HT1080 (cell line): Measurements from ENCODE around the gene PRKCA. TPM values are rescaled to one million over a fixed set of nuclear protein-coding genes. Genes with fewer than 3 reads are reported as not detected.

ENCODE experiments used
- DNase-seq: peaks from one replicate; pipeline ENCODE4 v3.0.0-alpha.2; 2015; ENCODE audit warnings: low read depth
- small RNA-seq: library from RNA; depleted of rRNA; stranded (forward); fragments of <200 nt; gene quantifications from one replicate; pipeline ENCODE3, GENCODE V24; 2014
- total RNA-seq: library from RNA; depleted of rRNA; stranded (reverse); fragments of >200 nt; shearing (Covaris generic); gene quantifications from 2 replicates; pipeline ENCODE4 v1.2.3, GENCODE V29; 2014; rRNA removed

Gene PRKCA
- total RNA-seq, 1 experiment from 2014 or later = 24.1 TPM

GRCh38 chr17:66848496-66848895 lies 546.1 kb downstream of the PRKCA start:
- no peak for DNase-seq

DNA sequence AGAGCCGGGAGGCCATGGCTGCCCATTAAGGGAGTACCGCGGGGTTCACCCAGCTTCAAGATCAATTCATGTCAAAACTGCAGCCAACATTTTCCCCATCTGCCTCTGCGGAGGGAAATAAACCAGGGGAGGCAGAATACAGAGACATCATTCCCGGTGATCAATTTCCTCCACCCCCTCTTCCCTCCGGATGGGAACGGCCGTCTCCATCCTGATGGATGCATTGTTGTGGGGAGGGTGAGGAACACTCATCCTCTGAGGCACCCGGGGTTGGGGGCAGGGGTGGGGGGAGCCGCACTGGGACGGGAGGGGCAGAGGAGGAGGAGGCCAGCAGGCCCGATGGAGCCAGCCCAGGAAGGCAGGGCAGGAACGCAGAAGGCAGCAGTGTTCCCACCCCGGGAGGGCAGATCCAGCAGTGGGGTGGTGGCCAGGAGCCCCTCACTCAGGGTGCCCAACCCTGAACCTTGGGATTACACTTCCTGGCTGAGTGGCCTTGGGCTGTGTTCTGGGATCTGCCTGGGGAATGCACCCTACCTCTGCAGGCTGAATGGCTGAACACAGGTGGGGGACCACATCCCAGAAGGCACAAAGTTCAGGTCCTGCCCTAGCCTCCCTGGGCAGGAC lies 546.7 kb downstream of the PRKCA start:
- no peak for DNase-seq

DNA sequence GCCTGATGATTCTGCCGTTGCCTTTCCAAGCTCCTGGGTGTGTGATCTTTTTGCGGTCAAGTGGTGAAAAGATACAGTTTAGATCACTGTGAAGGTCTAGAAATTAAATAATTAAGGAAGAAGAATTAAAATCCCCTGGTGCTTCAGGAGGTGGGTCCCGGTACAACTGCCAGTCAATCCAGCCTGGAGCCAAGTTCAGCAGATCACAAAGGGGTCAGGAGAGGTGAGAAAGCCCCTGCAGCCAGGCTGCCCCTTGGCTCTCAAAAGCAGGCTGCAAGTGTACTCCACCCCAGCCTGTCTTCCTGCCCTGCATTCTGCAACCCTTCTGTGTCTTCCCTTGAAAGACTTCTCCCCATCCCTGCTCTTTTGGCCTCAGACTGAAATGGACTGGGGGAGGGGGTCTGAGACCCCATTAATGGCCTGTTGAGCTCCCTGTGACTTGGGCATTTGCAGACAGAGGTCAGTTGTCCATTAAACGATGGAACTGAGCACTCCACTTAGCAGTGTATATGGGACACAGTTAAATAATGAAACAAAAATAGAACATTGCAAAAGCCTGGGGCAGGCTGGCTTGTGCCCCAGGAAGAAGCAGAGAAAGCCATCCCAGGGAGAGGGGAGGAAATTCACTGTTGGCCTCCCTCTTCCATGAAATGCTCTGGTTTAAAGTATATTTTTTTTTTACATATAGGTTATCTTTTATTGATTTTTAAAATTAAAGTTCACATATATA lies 547.6 kb downstream of the PRKCA start:
- DNase-seq = no peak

DNA sequence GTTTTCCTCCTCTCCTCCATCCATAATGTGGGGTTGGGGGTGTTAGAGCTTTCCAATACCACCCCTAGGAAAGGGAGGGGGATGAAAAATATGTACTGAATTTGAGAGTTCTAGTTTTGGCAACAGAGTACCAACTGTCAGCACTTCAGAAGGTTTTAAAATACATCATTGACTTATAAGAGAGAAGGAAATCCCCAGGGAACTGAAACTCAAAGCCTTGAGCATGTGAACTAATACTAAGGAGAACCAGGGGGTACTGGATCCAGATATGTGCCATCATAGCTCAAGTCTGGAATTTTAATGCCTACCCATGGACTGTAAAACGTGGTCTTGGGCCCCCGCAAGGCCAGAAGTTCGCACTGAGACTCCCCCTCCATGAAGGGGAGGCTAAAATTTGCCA lies 548.3 kb downstream of the PRKCA start:
- no peak for DNase-seq

DNA sequence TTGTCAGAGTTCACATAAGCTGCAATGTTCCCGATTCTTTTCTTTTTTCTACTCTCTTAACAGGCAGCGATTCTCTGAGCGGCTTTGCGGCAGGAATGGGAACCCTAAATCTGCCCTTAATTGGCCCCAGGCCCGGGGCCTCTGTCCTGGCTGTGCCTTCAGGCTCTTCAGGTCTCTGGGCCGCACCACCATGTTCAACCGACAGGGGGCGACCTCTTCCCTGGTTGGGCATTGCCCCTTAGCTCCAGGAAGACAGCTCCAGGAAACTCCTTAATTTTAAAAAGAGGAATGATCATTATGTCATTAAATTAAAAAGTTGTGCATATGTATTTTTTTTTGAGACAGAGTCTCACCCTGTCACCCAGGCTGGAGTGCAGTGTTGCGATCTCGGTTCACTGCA lies 552.8 kb downstream of the PRKCA start:
- no peak for DNase-seq

- DNase-seq = no peak
Measured at GRCh38 chr17:66858226-66859083, 556.0 kb downstream of the PRKCA start.

GRCh38 chr17:66859353-66859752 lies 556.9 kb downstream of the PRKCA start:
- no peak for DNase-seq

DNA sequence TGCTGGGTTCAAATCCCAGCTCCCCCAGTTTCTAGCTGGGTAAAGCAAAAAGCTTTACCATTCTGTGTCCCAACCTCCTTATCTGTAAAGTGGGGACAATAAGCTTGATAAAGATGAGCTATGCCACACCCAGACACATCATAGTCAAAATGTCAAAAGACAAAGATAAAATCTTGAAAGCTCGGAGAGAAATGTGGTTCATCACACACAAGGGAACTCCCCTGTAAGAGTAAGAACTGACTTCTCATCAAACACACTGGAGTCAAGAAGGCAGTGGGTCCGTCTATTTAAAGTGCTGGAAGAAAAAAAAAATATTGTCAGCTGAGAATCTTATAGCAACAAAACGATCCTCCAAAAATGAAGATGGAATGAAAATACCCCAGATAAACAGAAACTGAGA lies 557.8 kb downstream of the PRKCA start:
- DNase-seq = no peak

Small RNAs within 50 kb of the gene (small RNA-seq; reads per million reads assigned to genes)
- not detected for gene MIR634
- gene RN7SL735P = not detected
- gene RNA5SP444 = not detected
- not detected for gene RNA5SP445
- gene RNU6-928P = not detected

Other genes starting within 250 kb of the PRKCA start
- gene CEP112, start 110.5 kb upstream of the PRKCA start, total RNA-seq = 2.5 and 5.0 TPM in 2 replicates
- not detected in 2 replicates for gene APOH, start 73.2 kb upstream of the PRKCA start, total RNA-seq